ENCODE results near the gene UIMC1. TPM values are rescaled to one million over a fixed set of nuclear protein-coding genes. Genes with fewer than 3 reads are reported as not detected.

Gene UIMC1
- total and polyA plus RNA-seq, 2 of the 13 experiments (the other 11 are each of a cell fraction or from before 2014, with no cell fraction given) = 18.9 to 32.7 TPM

DNA sequence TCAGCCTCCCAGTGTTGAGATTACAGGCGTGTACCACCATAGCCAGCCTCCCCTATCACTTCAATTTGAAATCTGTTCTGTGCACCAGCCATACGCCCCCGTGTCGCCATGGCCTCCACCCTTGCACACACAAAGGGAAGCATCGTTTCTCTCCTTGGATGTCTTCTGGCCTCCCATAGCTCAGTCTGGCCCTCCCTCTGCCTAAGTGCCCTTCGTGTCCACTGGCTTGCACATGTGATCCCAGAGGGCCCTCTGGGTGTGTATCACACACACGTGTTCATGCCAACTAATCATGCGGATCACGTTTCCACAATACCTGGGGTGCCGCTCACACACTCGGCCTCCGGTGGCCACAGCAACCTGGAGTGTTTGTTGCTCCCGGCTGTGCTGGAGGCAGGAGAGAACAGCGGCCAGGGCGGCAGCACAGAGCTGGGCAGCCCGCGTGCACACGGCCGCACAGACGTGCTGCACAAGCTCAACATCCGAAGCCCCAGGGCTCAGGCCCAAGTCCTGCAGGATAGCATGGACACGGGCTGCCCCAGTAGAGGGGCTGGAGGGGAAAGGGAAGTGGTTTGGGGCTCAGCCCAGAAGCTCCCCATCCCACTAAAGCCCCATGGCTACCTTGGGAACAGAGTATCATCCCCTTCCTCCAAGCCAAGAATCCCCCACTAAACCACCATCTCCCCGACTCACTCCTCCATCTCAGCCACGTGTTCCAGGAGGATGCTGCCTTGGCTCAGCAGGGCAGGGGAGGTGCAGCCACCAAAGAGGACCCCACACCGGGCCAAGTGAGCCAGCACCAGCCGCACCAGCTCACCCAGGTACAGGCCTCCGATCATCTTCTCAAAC is 118.3 kb downstream of the UIMC1 start:
- 51% methylated on average over 20 of the region's 27 CpGs for WGBS (ENCODE audit: low lambda C conversion rate)
- Histone ChIP-seq H3K36me3 (replicated peaks in 1 of 2; ENCODE audit: control insufficient read depth in 1 of 2, insufficient read depth in 2 of 2, low read length in 2 of 2) (no peaks in the 10 kb centered on the region), H3K79me2 (ENCODE audit: insufficient read depth, low read length) (no peaks in the 10 kb centered on the region), H2AFZ (ENCODE audit: low read length) (no peak overlapping the region), H3K4me3 (replicated peaks in 1 of 3; ENCODE audit: insufficient read depth in 1 of 3, low read depth in 2 of 3, low read length in 3 of 3) (no peak overlapping the region), H3K27ac (ENCODE audit: extremely low read length, insufficient read depth, low read length) (no peak overlapping the region), H4K20me1 (ENCODE audit: insufficient read depth, low read length) (no peaks in the 10 kb centered on the region), H3K9me3 (ENCODE audit: low read length) (no peaks in the 10 kb centered on the region), H3K4me2 (ENCODE audit: low read depth, low read length) (no peak overlapping the region), H3K4me1 (ENCODE audit: insufficient read depth, low read length) (no peaks in the 10 kb centered on the region), H3K27me3 (ENCODE audit: control insufficient read depth in 1 of 2, insufficient read depth in 2 of 2, low read length in 2 of 2) (peaks cover 0 to 40% of the 10 kb centered on the region in 2 experiments; a peak in 4 of 5 replicates), H3K9ac (ENCODE audit: insufficient read depth, low read depth, low read length) (no peak overlapping the region)
- TF ChIP-seq ZNF260 (CRISPR knock-in tag; IDR thresholded peaks at IDR 0.05; ENCODE audit: borderline replicate concordance, low read depth) (no peak), ZNF564 (CRISPR knock-in tag; IDR thresholded peaks at IDR 0.05) (no peak), ZNF235 (CRISPR knock-in tag; IDR thresholded peaks at IDR 0.05; ENCODE audit: borderline replicate concordance) (no peak), FOXK2 (IDR thresholded peaks at IDR 0.05) (no peak), MEF2D (CRISPR knock-in tag; IDR thresholded peaks at IDR 0.05) (no peak), ZNF781 (CRISPR knock-in tag; IDR thresholded peaks at IDR 0.05; ENCODE audit: borderline replicate concordance, not compliant biosample characterization) (no peak), ZNF230 (CRISPR knock-in tag; IDR thresholded peaks at IDR 0.05) (no peak), ZNF337 (CRISPR knock-in tag; IDR thresholded peaks at IDR 0.05; ENCODE audit: borderline replicate concordance, low read depth) (no peak), SOX6 (IDR thresholded peaks at IDR 0.05) (no peak), SOX6 (CRISPR knock-in tag; IDR thresholded peaks at IDR 0.05) (no peak), KAT7 (CRISPR knock-in tag; IDR thresholded peaks at IDR 0.05; ENCODE audit: borderline replicate concordance) (no peak), ZNF570 (CRISPR knock-in tag; IDR thresholded peaks at IDR 0.05; ENCODE audit: borderline replicate concordance) (no peak)
- TF ChIP-seq, protein P1, sequence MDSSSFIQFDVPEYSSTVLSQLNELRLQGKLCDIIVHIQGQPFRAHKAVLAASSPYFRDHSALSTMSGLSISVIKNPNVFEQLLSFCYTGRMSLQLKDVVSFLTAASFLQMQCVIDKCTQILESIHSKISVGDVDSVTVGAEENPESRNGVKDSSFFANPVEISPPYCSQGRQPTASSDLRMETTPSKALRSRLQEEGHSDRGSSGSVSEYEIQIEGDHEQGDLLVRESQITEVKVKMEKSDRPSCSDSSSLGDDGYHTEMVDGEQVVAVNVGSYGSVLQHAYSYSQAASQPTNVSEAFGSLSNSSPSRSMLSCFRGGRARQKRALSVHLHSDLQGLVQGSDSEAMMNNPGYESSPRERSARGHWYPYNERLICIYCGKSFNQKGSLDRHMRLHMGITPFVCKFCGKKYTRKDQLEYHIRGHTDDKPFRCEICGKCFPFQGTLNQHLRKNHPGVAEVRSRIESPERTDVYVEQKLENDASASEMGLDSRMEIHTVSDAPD (CRISPR knock-in tag; IDR thresholded peaks at IDR 0.05) = no peak
- TF ChIP-seq, protein P2, sequence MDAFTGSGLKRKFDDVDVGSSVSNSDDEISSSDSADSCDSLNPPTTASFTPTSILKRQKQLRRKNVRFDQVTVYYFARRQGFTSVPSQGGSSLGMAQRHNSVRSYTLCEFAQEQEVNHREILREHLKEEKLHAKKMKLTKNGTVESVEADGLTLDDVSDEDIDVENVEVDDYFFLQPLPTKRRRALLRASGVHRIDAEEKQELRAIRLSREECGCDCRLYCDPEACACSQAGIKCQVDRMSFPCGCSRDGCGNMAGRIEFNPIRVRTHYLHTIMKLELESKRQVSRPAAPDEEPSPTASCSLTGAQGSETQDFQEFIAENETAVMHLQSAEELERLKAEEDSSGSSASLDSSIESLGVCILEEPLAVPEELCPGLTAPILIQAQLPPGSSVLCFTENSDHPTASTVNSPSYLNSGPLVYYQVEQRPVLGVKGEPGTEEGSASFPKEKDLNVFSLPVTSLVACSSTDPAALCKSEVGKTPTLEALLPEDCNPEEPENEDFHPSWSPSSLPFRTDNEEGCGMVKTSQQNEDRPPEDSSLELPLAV (CRISPR knock-in tag; conservative IDR thresholded peaks at IDR 0.05; ENCODE audit: low read depth) = no peak
- TF ChIP-seq, protein P3, sequence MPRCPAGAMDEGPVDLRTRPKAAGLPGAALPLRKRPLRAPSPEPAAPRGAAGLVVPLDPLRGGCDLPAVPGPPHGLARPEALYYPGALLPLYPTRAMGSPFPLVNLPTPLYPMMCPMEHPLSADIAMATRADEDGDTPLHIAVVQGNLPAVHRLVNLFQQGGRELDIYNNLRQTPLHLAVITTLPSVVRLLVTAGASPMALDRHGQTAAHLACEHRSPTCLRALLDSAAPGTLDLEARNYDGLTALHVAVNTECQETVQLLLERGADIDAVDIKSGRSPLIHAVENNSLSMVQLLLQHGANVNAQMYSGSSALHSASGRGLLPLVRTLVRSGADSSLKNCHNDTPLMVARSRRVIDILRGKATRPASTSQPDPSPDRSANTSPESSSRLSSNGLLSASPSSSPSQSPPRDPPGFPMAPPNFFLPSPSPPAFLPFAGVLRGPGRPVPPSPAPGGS (CRISPR knock-in tag; IDR thresholded peaks at IDR 0.05) = no peak
- ATAC-seq (no peak), FAIRE-seq (no peak), DNase-seq (ENCODE audit: low spot score) (no peak)
- intact Hi-C loops (cut with micrococcal nuclease; ENCODE audit: unreplicated experiment) (no loop called here), in situ Hi-C loops (cut with HindIII; ENCODE audit: extremely low pct_ligation_motif_present, low pct_unique_long_range_greater_than_20kb) (no loop called here)
- ChIA-PET POLR2A (no interaction called here), CTCF (ENCODE audit: low intra/inter-chr PET ratio, low total read pairs) (no interaction called here)
- no TSS peak for BruUV-seq (replicated peaks)
